Adrenal gland (tissue), 12 donors: ENCODE results near the gene SPOP. TPM values are rescaled to one million over a fixed set of nuclear protein-coding genes. Genes with fewer than 3 reads are reported as not detected.
A peak's percentile ranks its signal among the peaks of the same experiment; 100 is the strongest.

Experiments
- DNase-seq, 7 donors: peaks; one replicate each; pipeline ENCODE4 v3.0.0-alpha.2; 2019 to 2020
- H3K27ac ChIP-seq, 5 donors: fragments of 200-600 bp; sonication (generic) in 4 of 5; 1 replicate in 3 of 5; 2 replicates in 2 of 5; pipeline versions ENCODE4 v1.5.1 to v1.8.0; 2016 to 2020; ENCODE audit warnings: mild to moderate bottlenecking in 1 of 5
- H3K27me3 ChIP-seq: fragments of 200-600 bp; 2 replicates; pipeline ENCODE4 v1.8.0; 2021
- H3K36me3 ChIP-seq, 2 donors: fragments of 200-600 bp; replicated peaks in 1 of 2; 1 replicate in 1 of 2; 2 replicates in 1 of 2; pipeline versions ENCODE4 v1.5.1 to v1.8.0; 2018 to 2022
- H3K4me1 ChIP-seq, 2 donors: fragments of 200-600 bp; replicated peaks in 1 of 2; 1 replicate in 1 of 2; 2 replicates in 1 of 2; pipeline versions ENCODE4 v1.5.1 to v1.8.0; 2018 to 2021
- H3K4me3 ChIP-seq, 4 donors: fragments of 200-600 bp; sonication (generic) in 3 of 4; one replicate each; pipeline ENCODE4 v1.5.1; 2016 to 2018
- H3K9me3 ChIP-seq, 3 donors: fragments of 200-600 bp; sonication (generic) in 1 of 3; replicated peaks in 1 of 3; 1 replicate in 2 of 3; 2 replicates in 1 of 3; pipeline versions ENCODE4 v1.5.1 to v1.8.0; 2016 to 2021
- CTCF ChIP-seq, 6 experiments: fragments of 450-650 bp in 4 of 6; fragments of 200-600 bp in 2 of 6; sonication (generic) in 1 of 6; IDR thresholded peaks; 1 replicate in 5 of 6; 2 replicates in 1 of 6; pipeline versions ENCODE4 v1.5.1 to v1.8.0; 2016 to 2021; ENCODE audit warnings: antibody characterized with exemption in 6 of 6, mild to moderate bottlenecking in 2 of 6, moderate library complexity in 1 of 6
- POLR2A ChIP-seq, 2 donors: fragments of 450-650 bp; IDR thresholded peaks; one replicate each; pipeline ENCODE4 v1.6.1; 2017; ENCODE audit warnings: antibody characterized with exemption in 2 of 2, mild to moderate bottlenecking in 2 of 2, moderate library complexity in 1 of 2
- WGBS, 4 donors: extraction: QIAGEN DNeasy Blood & Tissue Kit in 2 of 4; methylation state at CpG; one replicate each; pipeline versions ENCODE4 v1.1.5 to v1.1.7; 2013 to 2017; 5-methylcytosine and 5-hydroxymethylcytosine counted together
- intact Hi-C, 2 donors: fragments of 100-400 bp; cut with DNase I; formaldehyde crosslinking; loops; one replicate each; pipeline versions ENCODE4 v1.14.1 to v1.15.0; 2022 to 2023
- polyA plus RNA-seq, 3 donors: library from polyadenylated mRNA; stranded (reverse); fragments of 200-250 nt in 2 of 3; fragments of 350-450 nt in 1 of 3; fragmentation: Illumina TruSeq in 1 of 3; extraction: RNeasy Lipid Tissue Mini Kit (QIAGEN cat#74804) in 1 of 3; gene quantifications; one replicate each; pipeline ENCODE4 v1.2.3, GENCODE V29; 2013 to 2014
- total RNA-seq, 9 donors: library from RNA; depleted of rRNA in 4 of 9; stranded (reverse); fragments of >200 nt in 4 of 9; fragments of 120-200 nt in 1 of 9; fragmentation: NEBNext Ultra II Directional in 1 of 9; extraction: Animal tissue kit (Norgen Biotek cat#: 25700) in 1 of 9; gene quantifications; one replicate each; pipeline versions ENCODE4 v1.1.0 to v1.2.4, GENCODE V29; 2013 to 2023
- donor health status: healthy with polysubstance abuse.
- donor health status: Bipolar disorder and iron deficiency.
- donor health status: DM: yes; HTN: yes; CAD: no.
- donor health status: DM: no; HTN: no; CAD: no.
- donor health status: DM: no; HTN: no; CAD: no.
- donor health status: DM: yes; HTN: yes; CAD: no.

The SPOP gene
- total and polyA plus RNA-seq, 12 donors = 22.4 to 86.4 (median 57.6) TPM

GRCh38 chr17:49707608-49708514 lies 30.0 kb upstream of the SPOP start, which contains the start of gene SLC35B1:
SLC35B1 (minus strand) TSS chr17:49707964; CDS start chr17:49707833, 131 bp downstream.
- Histone ChIP-seq H3K27ac (peak within 1 kb of the TSS; percentile 23 to 96 (median 90)), H3K27me3 (no peaks in the 10 kb centered on the region), H3K4me3 (peak within 1 kb of the TSS; percentile 78 to 84 (median 81)), H3K36me3 (peaks cover 0 to 36% of the 10 kb centered on the region in 2 donors), H3K4me1 (peaks cover 10 to 12% of the 10 kb centered on the region in 2 donors), H3K9me3 (no peaks in the 10 kb centered on the region)
- TF ChIP-seq CTCF (IDR thresholded peaks at IDR 0.05) (peak; percentile 48 to 73 (median 64)), POLR2A (IDR thresholded peaks at IDR 0.05) (peak; percentile 55 to 69)
- peak; percentile 98 to 100 (median 99) for DNase-seq
- intact Hi-C loops = loop anchor here (5.0 to 10.0 kb wide), 4 partner anchors 74 to 287 kb away; partner anchors contain the start of gene DLX3 (in 1 of the 2)
- WGBS, 4 donors = 1% methylated on average over 9 to 53 of the region's 53 CpGs

- H3K4me3 ChIP-seq = peak overlapping the region; percentile 78 to 84 (median 81)
- no peak for DNase-seq
- H3K36me3 ChIP-seq = peaks cover 0 to 41% of the 10 kb centered on the region in 2 donors
- intact Hi-C loops = loop anchor here (5.0 to 10.0 kb wide), 4 partner anchors 75 to 288 kb away; partner anchors contain the start of gene DLX3 (in 1 of the 2)
- peaks cover 10 to 12% of the 10 kb centered on the region in 2 donors for H3K4me1 ChIP-seq
- TF ChIP-seq CTCF (IDR thresholded peaks at IDR 0.05) = no peak
- TF ChIP-seq POLR2A (IDR thresholded peaks at IDR 0.05) = no peak
- H3K9me3 ChIP-seq = no peaks in the 10 kb centered on the region
- H3K27ac ChIP-seq = peak overlapping the region; percentile 23 to 96 (median 90)
- H3K27me3 ChIP-seq = no peaks in the 10 kb centered on the region
- WGBS, 4 donors = 1% methylated on average over 12 of the region's 12 CpGs
Observed at GRCh38 chr17:49707246-49707607, 29.3 kb upstream of the SPOP start.

GRCh38 chr17:49705254-49705653 lies 27.4 kb upstream of the SPOP start:
- TF ChIP-seq CTCF (IDR thresholded peaks at IDR 0.05) (no peak), POLR2A (IDR thresholded peaks at IDR 0.05) (no peak)
- Histone ChIP-seq H3K4me3 (no peak overlapping the region), H3K9me3 (no peaks in the 10 kb centered on the region), H3K27me3 (no peaks in the 10 kb centered on the region), H3K27ac (no peak overlapping the region), H3K36me3 (peaks cover 0 to 56% of the 10 kb centered on the region in 2 donors), H3K4me1 (peaks cover 10 to 12% of the 10 kb centered on the region in 2 donors)
- intact Hi-C loops = loop anchor here (5.0 to 10.0 kb wide), 4 partner anchors 77 to 290 kb away; partner anchors contain the start of gene DLX3 (in 1 of the 2)
- DNase-seq = no peak

- Histone ChIP-seq H3K27me3 (no peaks in the 10 kb centered on the region), H3K9me3 (no peaks in the 10 kb centered on the region), H3K4me1 (peaks cover 10 to 12% of the 10 kb centered on the region in 2 donors), H3K36me3 (peaks cover 0 to 61% of the 10 kb centered on the region in 2 donors), H3K4me3 (no peak overlapping the region), H3K27ac (no peak overlapping the region)
- WGBS, 4 donors = 58 to 63% (median 60%) methylated on average over 3 to 6 of the region's 6 CpGs
- TF ChIP-seq POLR2A (IDR thresholded peaks at IDR 0.05) (no peak), CTCF (IDR thresholded peaks at IDR 0.05) (peak in 5 of 6 experiments; percentile 24 to 42 (median 36))
- peak in 4 of 7 donors; percentile 26 to 44 (median 44) for DNase-seq
- intact Hi-C loops = loop anchor here (10.0 kb wide), 2 partner anchors 151 to 291 kb away; partner anchors contain the start of gene DLX3 (in 1 of the 2)
Observed at GRCh38 chr17:49703557-49704277, 25.8 kb upstream of the SPOP start.
